ENCODE measurements around the gene TSPEAR. TPM values are rescaled to one million over a fixed set of nuclear protein-coding genes. Genes with fewer than 3 reads are reported as not detected.

The TSPEAR gene
- polyA plus RNA-seq, 1 of the 3 experiments (the other 2 are of a cell fraction) = 0.08 TPM

GRCh38 chr21:44727321-44727720 is 15.9 kb upstream of the TSPEAR start:
- Histone ChIP-seq H3F3A (replicated peaks; ENCODE audit: insufficient read depth) (no peaks in the 10 kb centered on the region), H3K4me1 (ENCODE audit: control insufficient read depth in 1 of 2, insufficient read depth in 2 of 2, low read depth in 1 of 2, low read length in 1 of 2) (no peaks in the 10 kb centered on the region), H3K79me2 (ENCODE audit: insufficient read depth) (no peaks in the 10 kb centered on the region), H3K27ac (ENCODE audit: low read depth in 2 of 2, low read length in 1 of 2) (no peak overlapping the region), H2AFZ (ENCODE audit: low read depth) (no peak overlapping the region), H4K20me1 (ENCODE audit: insufficient read depth) (no peaks in the 10 kb centered on the region), H3K27me3 (ENCODE audit: insufficient read depth) (peaks cover 56% of the 10 kb centered on the region; the same call in 1 of the 2 replicates), H3K4me3 (ENCODE audit: low read depth in 2 of 2, low read length in 1 of 2) (no peak overlapping the region), H3K36me3 (replicated peaks in 1 of 2; ENCODE audit: control insufficient read depth in 1 of 2, insufficient read depth in 2 of 2, low read length in 1 of 2) (no peaks in the 10 kb centered on the region), H3K9me2 (no peaks in the 10 kb centered on the region), H3K4me2 (no peak overlapping the region), H3K9me3 (no peaks in the 10 kb centered on the region), H3K9ac (no peak overlapping the region)
- DNase-seq = no peak
- ChIA-PET CTCF (interaction anchor here (0.9 to 1.5 kb wide), 3 partner anchors 9 to 66 kb away, joined by 3 to 5 read pairs (median 4); no protein-coding TSS in a partner anchor), POLR2A (no interaction called here)
- TF ChIP-seq RCOR1 (IDR thresholded peaks at IDR 0.05; ENCODE audit: low read length) (no peak), USF2 (IDR thresholded peaks at IDR 0.05; ENCODE audit: borderline replicate concordance, low read depth, low read length) (no peak), RFX5 (IDR thresholded peaks at IDR 0.05; ENCODE audit: low read length) (no peak), NRF1 (IDR thresholded peaks at IDR 0.05; ENCODE audit: low read depth, low read length) (no peak), FOXM1 (IDR thresholded peaks at IDR 0.05; ENCODE audit: low read depth) (no peak), REST (IDR thresholded peaks at IDR 0.05; ENCODE audit: low read depth, low read length) (no peak), POLR2AphosphoS5 (IDR thresholded peaks at IDR 0.05; ENCODE audit: low read depth, low read length) (no peak), GATA2 (CRISPR knock-in tag; IDR thresholded peaks at IDR 0.05) (no peak)
- 73% methylated on average over 7 of the region's 8 CpGs for WGBS (ENCODE audit: low lambda C conversion rate)

GRCh38 chr21:44726826-44727225 is 15.5 kb upstream of the TSPEAR start:
- no peaks in the 10 kb centered on the region for H4K20me1 ChIP-seq (ENCODE audit: insufficient read depth)
- no peaks in the 10 kb centered on the region for H3K9me2 ChIP-seq
- no peaks in the 10 kb centered on the region for H3K36me3 ChIP-seq (replicated peaks in 1 of 2; ENCODE audit: control insufficient read depth in 1 of 2, insufficient read depth in 2 of 2, low read length in 1 of 2)
- no peak overlapping the region for H3K27ac ChIP-seq (ENCODE audit: low read depth in 2 of 2, low read length in 1 of 2)
- H3F3A ChIP-seq (replicated peaks; ENCODE audit: insufficient read depth) = no peaks in the 10 kb centered on the region
- H3K79me2 ChIP-seq (ENCODE audit: insufficient read depth) = no peaks in the 10 kb centered on the region
- 8% methylated on average over 4 of the region's 6 CpGs for WGBS (ENCODE audit: low lambda C conversion rate)
- no peaks in the 10 kb centered on the region for H3K9me3 ChIP-seq
- CTCF ChIA-PET = interaction anchor here (0.9 to 1.5 kb wide), 3 partner anchors 9 to 67 kb away, joined by 3 to 5 read pairs (median 4); no protein-coding TSS in a partner anchor
- peaks cover 58% of the 10 kb centered on the region; the same call in 1 of the 2 replicates for H3K27me3 ChIP-seq (ENCODE audit: insufficient read depth)
- no peak overlapping the region for H3K4me3 ChIP-seq (ENCODE audit: low read depth in 2 of 2, low read length in 1 of 2)
- no peak overlapping the region for H3K4me2 ChIP-seq
- TF ChIP-seq SMC3 (IDR thresholded peaks at IDR 0.05; ENCODE audit: low read depth, low read length) (no peak), USF1 (IDR thresholded peaks at IDR 0.05; ENCODE audit: borderline replicate concordance, low read depth) (no peak), JUND (IDR thresholded peaks at IDR 0.05) (no peak), ZBTB33 (IDR thresholded peaks at IDR 0.05; ENCODE audit: borderline replicate concordance, low read depth) (no peak), EZH2phosphoT487 (IDR thresholded peaks at IDR 0.05; ENCODE audit: borderline replicate concordance, low read depth) (no peak), MAX (IDR thresholded peaks at IDR 0.05; ENCODE audit: low read depth) (no peak), FOXM1 (IDR thresholded peaks at IDR 0.05; ENCODE audit: low read depth) (no peak), CHD2 (IDR thresholded peaks at IDR 0.05; ENCODE audit: low read length, partially characterized antibody) (no peak), NFIC (IDR thresholded peaks at IDR 0.05; ENCODE audit: borderline replicate concordance) (no peak), TCF12 (IDR thresholded peaks at IDR 0.05) (no peak), USF2 (IDR thresholded peaks at IDR 0.05; ENCODE audit: borderline replicate concordance, low read depth, low read length) (no peak), MEF2A (IDR thresholded peaks at IDR 0.05; ENCODE audit: borderline replicate concordance, low read depth) (no peak)
- H3K9ac ChIP-seq = no peak overlapping the region
- H2AFZ ChIP-seq (ENCODE audit: low read depth) = no peak overlapping the region
- DNase-seq = no peak
- H3K4me1 ChIP-seq (ENCODE audit: control insufficient read depth in 1 of 2, insufficient read depth in 2 of 2, low read depth in 1 of 2, low read length in 1 of 2) = no peaks in the 10 kb centered on the region
- POLR2A ChIA-PET = no interaction called here

All from SK-N-SH (cell line).